Fibroblast of gingiva (primary cell): ENCODE data around the gene CACNA1D.
"Not testable (repeated sequence)": the region's sequence is repeated elsewhere in the genome, so short reads cannot be mapped to it uniquely, and the experiment has no call there.

Experiments used
- DNase-seq: peaks from one replicate; pipeline ENCODE4 v3.0.0-alpha.2; 2011; ENCODE audit warnings: low read depth

Gene CACNA1D

GRCh38 chr3:53657651-53658050 lies 163.2 kb downstream of the CACNA1D start:
- no peak for DNase-seq

GRCh38 chr3:53658613-53659193 lies 164.3 kb downstream of the CACNA1D start:
- no peak for DNase-seq

- DNase-seq, result no peak
Observed at GRCh38 chr3:53659996-53660395, 165.6 kb downstream of the CACNA1D start.

- no peak for DNase-seq
Observed at GRCh38 chr3:53661480-53661879, 167.1 kb downstream of the CACNA1D start.

- not testable (repeated sequence) for DNase-seq
Observed at GRCh38 chr3:53664812-53665211, 170.4 kb downstream of the CACNA1D start.

GRCh38 chr3:53665608-53666425 lies 171.4 kb downstream of the CACNA1D start:
- DNase-seq, result no peak

- no peak for DNase-seq
Observed at GRCh38 chr3:53668872-53669271, 174.5 kb downstream of the CACNA1D start.

- no peak for DNase-seq
Observed at GRCh38 chr3:53670721-53671120, 176.3 kb downstream of the CACNA1D start.

- no peak for DNase-seq
Observed at GRCh38 chr3:53671192-53671960, 177.0 kb downstream of the CACNA1D start.

GRCh38 chr3:53671961-53672299 lies 177.5 kb downstream of the CACNA1D start:
- DNase-seq, result no peak

GRCh38 chr3:53672981-53673380 lies 178.6 kb downstream of the CACNA1D start:
- DNase-seq, result no peak

GRCh38 chr3:53673722-53674350 lies 179.4 kb downstream of the CACNA1D start:
- no peak for DNase-seq

- no peak for DNase-seq
Observed at GRCh38 chr3:53674582-53674981, 180.2 kb downstream of the CACNA1D start.

GRCh38 chr3:53675022-53675697 lies 180.7 kb downstream of the CACNA1D start:
- no peak for DNase-seq

GRCh38 chr3:53675942-53676341 lies 181.5 kb downstream of the CACNA1D start:
- no peak for DNase-seq

GRCh38 chr3:53677413-53677812 lies 183.0 kb downstream of the CACNA1D start:
- DNase-seq, result no peak

GRCh38 chr3:53680028-53680427 lies 185.6 kb downstream of the CACNA1D start:
- no peak for DNase-seq

- DNase-seq, result no peak
Observed at GRCh38 chr3:53682807-53683206, 188.4 kb downstream of the CACNA1D start.

- DNase-seq, result no peak
Observed at GRCh38 chr3:53688066-53688465, 193.7 kb downstream of the CACNA1D start.

- no peak for DNase-seq
Observed at GRCh38 chr3:53688989-53689388, 194.6 kb downstream of the CACNA1D start.

GRCh38 chr3:53689681-53690080 lies 195.3 kb downstream of the CACNA1D start:
- DNase-seq, result no peak

- no peak for DNase-seq
Observed at GRCh38 chr3:53690521-53690920, 196.1 kb downstream of the CACNA1D start.
